Endodermal cell (in vitro differentiated cells): ENCODE results near the gene COMMD1. TPM values are rescaled to one million over a fixed set of nuclear protein-coding genes. Genes with fewer than 3 reads are reported as not detected.

Source experiments
- DNase-seq: peaks from one replicate; pipeline ENCODE4 v3.0.0-alpha.2; 2017
- H3K27ac ChIP-seq: 2 replicates; pipeline ENCODE4 v1.5.1; 2013; ENCODE audit warnings: mild to moderate bottlenecking, low read depth, low read length, moderate library complexity
- H3K27me3 ChIP-seq: 2 replicates; pipeline ENCODE4 v1.6.1; 2013; ENCODE audit warnings: mild to moderate bottlenecking, low read length, moderate library complexity; ENCODE audit not compliant: insufficient read depth, control insufficient read depth, poor library complexity, severe bottlenecking
- H3K36me3 ChIP-seq: 2 replicates; pipeline ENCODE4 v1.7.0; 2013; ENCODE audit warnings: mild to moderate bottlenecking, low read length, moderate library complexity; ENCODE audit not compliant: control insufficient read depth, insufficient read depth
- H3K4me1 ChIP-seq: one replicate; pipeline ENCODE4 v1.7.0; 2013; ENCODE audit warnings: low read length; ENCODE audit not compliant: control insufficient read depth, insufficient read depth
- H3K4me3 ChIP-seq: 2 replicates; pipeline ENCODE4 v1.5.1; 2013; ENCODE audit warnings: mild to moderate bottlenecking, low read length, moderate library complexity
- H3K9ac ChIP-seq: 2 replicates; pipeline ENCODE4 v1.6.1; 2013; ENCODE audit warnings: mild to moderate bottlenecking, low read length, moderate library complexity; ENCODE audit not compliant: poor library complexity, severe bottlenecking; ENCODE audit errors: extremely low read depth
- H3K9me3 ChIP-seq: 2 replicates; pipeline ENCODE4 v1.6.1; 2013; ENCODE audit warnings: mild to moderate bottlenecking, low read length, moderate library complexity; ENCODE audit not compliant: control insufficient read depth
- H3K27ac Mint-ChIP-seq: 2 replicates; pipeline ENCODE4 v1.8.0; 2020; ENCODE audit warnings: mixed read lengths
- H3K27me3 Mint-ChIP-seq: 2 replicates; pipeline ENCODE4 v1.8.0; 2021; ENCODE audit warnings: mild to moderate bottlenecking, mixed read lengths; ENCODE audit not compliant: insufficient read depth
- H3K36me3 Mint-ChIP-seq: 2 replicates; pipeline ENCODE4 v1.8.0; 2020; ENCODE audit warnings: low read depth, mixed read lengths
- H3K4me1 Mint-ChIP-seq: 2 replicates; pipeline ENCODE4 v1.8.0; 2020; ENCODE audit warnings: mixed read lengths
- H3K4me3 Mint-ChIP-seq: 2 replicates; pipeline ENCODE4 v1.8.0; 2020; ENCODE audit warnings: mild to moderate bottlenecking, moderate library complexity, mixed read lengths
- H3K9me3 Mint-ChIP-seq: 2 replicates; pipeline ENCODE4 v1.8.0; 2020; ENCODE audit warnings: mild to moderate bottlenecking, mixed read lengths
- CTCF ChIP-seq: fragments of 200-600 bp; sonication (generic); conservative IDR thresholded peaks from 2 replicates; pipeline ENCODE4 v1.5.0; 2021; ENCODE audit warnings: antibody characterized with exemption, mild to moderate bottlenecking
- WGBS, 2 experiments: methylation state at CpG; one replicate each; pipeline versions ENCODE4 v1.1.5 to v1.1.7; 2013; ENCODE audit warnings: missing lambda C conversion rate in 2 of 2, mixed read lengths in 1 of 2; ENCODE audit not compliant: insufficient coverage in 1 of 2, insufficient read length in 1 of 2; 5-methylcytosine and 5-hydroxymethylcytosine counted together
- total RNA-seq, 2 donors: library from RNA; stranded (reverse); fragmentation: NEBNext Ultra II Directional in 1 of 2; extraction: Animal tissue kit (Norgen Biotek cat#: 25700) in 1 of 2; gene quantifications; 2 replicates in 1 of 2; 3 replicates in 1 of 2; pipeline ENCODE4 v1.2.1, GENCODE V29; 2021

The COMMD1 gene
- total RNA-seq, 2 donors from 2014 or later = 27.8 to 28.4 TPM

DNA sequence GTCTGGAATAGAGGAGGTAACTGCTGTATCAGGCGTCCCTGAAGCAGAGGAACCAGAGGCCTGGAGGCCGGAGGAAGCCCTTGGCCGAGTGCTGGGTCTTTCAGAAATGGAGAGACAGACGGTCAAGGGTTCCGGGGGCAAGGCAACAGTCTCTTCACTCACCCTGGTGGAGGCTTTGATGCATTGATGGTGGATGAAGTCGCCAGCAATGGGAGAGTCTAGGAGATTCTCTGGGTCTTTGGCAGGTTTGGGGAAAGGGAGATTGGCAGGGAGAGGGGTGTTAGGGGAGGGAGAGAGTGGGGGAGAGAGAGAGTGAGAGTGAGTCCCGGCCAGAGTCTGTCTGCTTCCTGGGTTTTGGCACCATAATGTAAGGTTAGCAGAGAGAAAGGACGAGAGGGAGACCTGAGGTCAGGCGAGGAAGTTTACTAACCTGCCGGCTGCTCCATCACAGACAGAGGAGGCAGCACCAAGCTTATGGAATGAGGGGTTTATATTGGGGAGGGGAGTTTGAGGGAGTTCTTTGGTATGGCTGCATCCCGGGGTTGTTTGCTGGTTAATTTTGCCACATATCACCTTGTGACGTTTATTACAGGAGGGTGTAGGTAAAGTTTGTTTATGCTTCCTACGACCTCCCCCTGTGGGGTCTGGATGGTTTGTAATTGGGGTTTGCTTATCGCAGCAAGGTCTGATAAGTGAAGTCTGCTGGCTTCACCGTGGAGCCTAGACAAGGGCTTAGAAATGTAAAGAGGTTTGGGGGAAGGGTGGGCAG is 19.6 kb downstream of the COMMD1 start:
- no peaks in the 10 kb centered on the region for H3K36me3 ChIP-seq
- Mint-ChIP-seq H3K4me1 (peaks cover 7% of the 10 kb centered on the region), H3K27me3 (no peaks in the 10 kb centered on the region), H3K27ac (no peak overlapping the region), H3K9me3 (peaks cover 38% of the 10 kb centered on the region), H3K36me3 (peaks cover 34% of the 10 kb centered on the region), H3K4me3 (no peak overlapping the region)
- H3K27ac ChIP-seq = no peak overlapping the region
- 83 to 85% methylated on average over 11 to 15 of the region's 15 CpGs for WGBS, 2 experiments
- H3K4me3 ChIP-seq = no peak overlapping the region
- TF ChIP-seq CTCF = no peak
- H3K9me3 ChIP-seq = peaks cover 21% of the 10 kb centered on the region
- no peak overlapping the region for H3K9ac ChIP-seq
- H3K4me1 ChIP-seq = no peaks in the 10 kb centered on the region
- no peak for DNase-seq
- H3K27me3 ChIP-seq = no peaks in the 10 kb centered on the region

GRCh38 chr2:61926531-61927477 is 21.3 kb downstream of the COMMD1 start:
- no peaks in the 10 kb centered on the region for H3K27me3 ChIP-seq
- no peaks in the 10 kb centered on the region for H3K36me3 ChIP-seq
- H3K4me1 ChIP-seq = no peaks in the 10 kb centered on the region
- Mint-ChIP-seq H3K9me3 (peaks cover 38% of the 10 kb centered on the region), H3K27ac (no peak overlapping the region), H3K4me3 (no peak overlapping the region), H3K4me1 (peaks cover 7% of the 10 kb centered on the region), H3K27me3 (no peaks in the 10 kb centered on the region), H3K36me3 (peaks cover 34% of the 10 kb centered on the region)
- H3K9ac ChIP-seq = no peak overlapping the region
- TF ChIP-seq CTCF = no peak
- H3K4me3 ChIP-seq = no peak overlapping the region
- no peak overlapping the region for H3K27ac ChIP-seq
- H3K9me3 ChIP-seq = peaks cover 21% of the 10 kb centered on the region
- 96 to 100% methylated on average over 6 to 8 of the region's 8 CpGs for WGBS, 2 experiments
- no peak for DNase-seq

- Mint-ChIP-seq H3K36me3 (peaks cover 40% of the 10 kb centered on the region), H3K4me3 (no peak overlapping the region), H3K9me3 (peaks cover 49% of the 10 kb centered on the region), H3K4me1 (peaks cover 7% of the 10 kb centered on the region), H3K27ac (no peak overlapping the region), H3K27me3 (no peaks in the 10 kb centered on the region)
- Histone ChIP-seq H3K4me1 (no peaks in the 10 kb centered on the region), H3K4me3 (no peak overlapping the region), H3K9ac (no peak overlapping the region), H3K9me3 (peaks cover 30% of the 10 kb centered on the region), H3K27ac (peak overlapping the region; percentile 22), H3K27me3 (no peaks in the 10 kb centered on the region), H3K36me3 (no peaks in the 10 kb centered on the region)
- no peak for TF ChIP-seq CTCF
- WGBS, 2 experiments = 87 to 90% methylated on average over 4 to 5 of the region's 5 CpGs
- no peak for DNase-seq
Measured at GRCh38 chr2:61928826-61929461, 23.5 kb downstream of the COMMD1 start.
